Kidney epithelial cell (primary cell): ENCODE measurements around the gene UBE2D2. TPM values are rescaled to one million over a fixed set of nuclear protein-coding genes. Genes with fewer than 3 reads are reported as not detected.
A peak's percentile ranks its signal among the peaks of the same experiment; 100 is the strongest.

Experiments
- DNase-seq: peaks from one replicate; pipeline ENCODE4 v3.0.0-alpha.2; 2010; ENCODE audit warnings: low read depth
- H3K27me3 ChIP-seq: 2 replicates; pipeline ENCODE4 v1.6.0; 2011; ENCODE audit warnings: low read length; ENCODE audit not compliant: control insufficient read depth, insufficient read depth
- H3K36me3 ChIP-seq: 2 replicates; pipeline ENCODE4 v1.5.1; 2011; ENCODE audit warnings: low read length; ENCODE audit not compliant: control insufficient read depth, insufficient read depth
- H3K4me3 ChIP-seq: 2 replicates; pipeline ENCODE4 v1.5.1; 2011; ENCODE audit warnings: low read depth, mild to moderate bottlenecking, control low read depth, low read length
- total RNA-seq: library from RNA; depleted of rRNA; stranded (reverse); fragments of >200 nt; gene quantifications from 2 replicates; pipeline ENCODE4 v1.2.3, GENCODE V29; 2015
- TF ChIP-seq, protein P1 (sequence below): IDR thresholded peaks from 2 replicates; pipeline ENCODE4 v1.5.1; 2011; ENCODE audit warnings: mild to moderate bottlenecking, moderate library complexity, low read length, control low read depth, inconsistent platforms; ENCODE audit not compliant: insufficient read depth, poor library complexity, severe bottlenecking

The UBE2D2 gene
- total RNA-seq, 1 donor from 2014 or later = 120 TPM

GRCh38 chr5:139670369-139671095 is 109.4 kb downstream of the UBE2D2 start:
- H3K36me3 ChIP-seq = no peaks in the 10 kb centered on the region
- DNase-seq = no peak
- H3K4me3 ChIP-seq = no peak overlapping the region
- TF ChIP-seq, protein P1, sequence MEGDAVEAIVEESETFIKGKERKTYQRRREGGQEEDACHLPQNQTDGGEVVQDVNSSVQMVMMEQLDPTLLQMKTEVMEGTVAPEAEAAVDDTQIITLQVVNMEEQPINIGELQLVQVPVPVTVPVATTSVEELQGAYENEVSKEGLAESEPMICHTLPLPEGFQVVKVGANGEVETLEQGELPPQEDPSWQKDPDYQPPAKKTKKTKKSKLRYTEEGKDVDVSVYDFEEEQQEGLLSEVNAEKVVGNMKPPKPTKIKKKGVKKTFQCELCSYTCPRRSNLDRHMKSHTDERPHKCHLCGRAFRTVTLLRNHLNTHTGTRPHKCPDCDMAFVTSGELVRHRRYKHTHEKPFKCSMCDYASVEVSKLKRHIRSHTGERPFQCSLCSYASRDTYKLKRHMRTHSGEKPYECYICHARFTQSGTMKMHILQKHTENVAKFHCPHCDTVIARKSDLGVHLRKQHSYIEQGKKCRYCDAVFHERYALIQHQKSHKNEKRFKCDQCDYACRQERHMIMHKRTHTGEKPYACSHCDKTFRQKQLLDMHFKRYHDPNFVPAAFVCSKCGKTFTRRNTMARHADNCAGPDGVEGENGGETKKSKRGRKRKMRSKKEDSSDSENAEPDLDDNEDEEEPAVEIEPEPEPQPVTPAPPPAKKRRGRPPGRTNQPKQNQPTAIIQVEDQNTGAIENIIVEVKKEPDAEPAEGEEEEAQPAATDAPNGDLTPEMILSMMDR = peak; percentile 52
- H3K27me3 ChIP-seq = no peaks in the 10 kb centered on the region

DNA sequence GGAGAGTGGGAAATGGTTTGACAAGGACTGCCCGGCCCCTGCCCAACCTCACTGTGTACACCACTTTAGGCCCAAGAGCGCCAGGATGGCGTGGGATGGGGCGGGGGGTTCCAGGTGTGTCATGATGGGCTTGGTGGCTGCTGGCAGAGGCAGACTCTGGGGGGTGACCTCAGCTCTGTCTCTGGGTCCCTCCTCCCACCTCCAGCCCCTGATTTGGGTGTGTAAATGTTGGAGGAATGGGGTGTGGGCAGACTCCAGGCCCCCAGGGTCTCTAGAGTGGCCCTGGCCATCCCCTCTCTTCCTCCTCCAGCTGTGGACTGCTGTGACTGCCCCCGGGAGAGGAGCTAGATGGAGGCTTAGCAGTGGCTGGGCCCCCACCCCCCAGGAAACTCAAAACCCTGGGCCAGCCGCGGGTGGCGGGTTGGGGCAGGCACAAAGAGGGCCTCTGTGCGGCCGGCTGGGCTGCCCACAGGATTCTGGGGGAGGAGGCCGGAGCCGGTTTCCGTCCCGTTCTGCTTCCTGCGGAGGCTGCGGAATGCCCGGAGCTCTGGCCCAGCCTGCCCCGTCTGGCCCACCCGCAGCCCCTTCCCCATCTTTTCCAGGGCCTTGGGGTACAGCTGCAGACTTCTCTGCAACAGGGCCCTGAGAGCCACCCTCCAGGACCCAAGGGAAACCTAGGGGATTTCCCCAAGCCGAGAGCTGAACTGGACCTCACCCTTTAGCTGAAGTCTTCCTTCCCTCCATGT is 110.1 kb downstream of the UBE2D2 start:
- no peak for DNase-seq
- Histone ChIP-seq H3K36me3 (no peaks in the 10 kb centered on the region), H3K27me3 (no peaks in the 10 kb centered on the region), H3K4me3 (no peak overlapping the region)
- TF ChIP-seq, protein P1 = no peak

DNA sequence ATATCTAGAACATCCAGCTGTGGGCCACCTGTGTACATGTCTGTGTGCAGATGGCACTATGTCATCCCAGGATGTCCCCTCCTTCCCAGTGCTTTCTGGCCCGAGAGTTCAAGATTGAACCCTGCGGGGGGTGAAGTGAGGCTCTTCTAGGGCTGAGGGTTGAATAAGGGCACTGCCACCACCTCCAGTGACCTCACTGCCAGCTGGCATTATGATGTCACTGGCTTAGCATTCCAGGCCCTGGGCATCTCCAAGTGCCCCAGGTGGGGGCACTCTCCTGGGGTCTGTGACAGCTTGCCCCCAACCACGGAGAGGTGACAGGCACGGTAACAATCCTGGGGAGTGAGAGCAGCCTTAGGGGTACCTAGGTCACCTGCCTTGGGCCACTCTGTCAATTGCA is 114.1 kb downstream of the UBE2D2 start:
- TF ChIP-seq, protein P1 = no peak
- DNase-seq = no peak
- H3K4me3 ChIP-seq = no peak overlapping the region
- H3K36me3 ChIP-seq = no peaks in the 10 kb centered on the region
- H3K27me3 ChIP-seq = no peaks in the 10 kb centered on the region

GRCh38 chr5:139675825-139676224 is 114.7 kb downstream of the UBE2D2 start:
- TF ChIP-seq, protein P1 = no peak
- Histone ChIP-seq H3K36me3 (no peaks in the 10 kb centered on the region), H3K4me3 (no peak overlapping the region), H3K27me3 (no peaks in the 10 kb centered on the region)
- no peak for DNase-seq

GRCh38 chr5:139676406-139676805 is 115.3 kb downstream of the UBE2D2 start:
- H3K36me3 ChIP-seq = no peaks in the 10 kb centered on the region
- DNase-seq = no peak
- TF ChIP-seq, protein P1 = no peak
- H3K27me3 ChIP-seq = no peaks in the 10 kb centered on the region
- H3K4me3 ChIP-seq = no peak overlapping the region
